ENCODE results near the gene EEF1AKMT4.

DNA sequence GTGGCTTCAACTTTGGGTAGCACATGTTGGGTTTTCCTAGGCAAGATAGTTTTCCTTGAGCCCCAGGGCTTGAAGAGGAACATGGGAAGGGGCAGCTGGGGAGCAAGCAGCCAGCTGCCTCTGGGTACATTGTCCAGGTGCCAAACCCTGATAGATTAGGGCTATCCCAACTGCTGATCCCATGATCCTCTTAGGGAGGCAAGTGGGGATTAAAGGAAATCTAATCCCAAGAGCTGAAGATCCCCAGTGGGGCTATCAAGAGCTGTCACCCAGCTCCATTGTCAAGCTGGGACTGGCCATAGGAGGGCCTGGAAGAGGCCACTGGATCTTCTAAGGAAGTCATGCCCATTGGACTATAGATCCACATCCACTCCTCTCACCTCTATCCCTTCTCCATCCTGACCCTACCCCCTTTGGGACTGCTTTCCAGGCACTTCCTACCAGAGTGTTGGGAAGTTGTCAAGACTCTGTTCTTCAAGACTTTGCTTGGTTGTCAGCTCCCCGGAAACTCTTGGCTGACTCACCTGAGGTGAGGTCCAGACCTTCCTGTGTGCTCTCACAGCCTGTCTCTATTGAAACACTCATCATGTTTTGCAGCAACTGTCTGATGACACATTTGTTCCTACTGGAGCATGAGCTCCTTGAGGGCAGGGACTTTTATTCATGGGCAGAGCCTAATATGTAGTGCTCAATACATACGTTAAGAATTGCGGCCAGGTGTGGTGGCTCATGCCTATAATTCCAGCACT lies 6.0 kb downstream of the EEF1AKMT4 start:
- TF ChIP-seq, protein P1, sequence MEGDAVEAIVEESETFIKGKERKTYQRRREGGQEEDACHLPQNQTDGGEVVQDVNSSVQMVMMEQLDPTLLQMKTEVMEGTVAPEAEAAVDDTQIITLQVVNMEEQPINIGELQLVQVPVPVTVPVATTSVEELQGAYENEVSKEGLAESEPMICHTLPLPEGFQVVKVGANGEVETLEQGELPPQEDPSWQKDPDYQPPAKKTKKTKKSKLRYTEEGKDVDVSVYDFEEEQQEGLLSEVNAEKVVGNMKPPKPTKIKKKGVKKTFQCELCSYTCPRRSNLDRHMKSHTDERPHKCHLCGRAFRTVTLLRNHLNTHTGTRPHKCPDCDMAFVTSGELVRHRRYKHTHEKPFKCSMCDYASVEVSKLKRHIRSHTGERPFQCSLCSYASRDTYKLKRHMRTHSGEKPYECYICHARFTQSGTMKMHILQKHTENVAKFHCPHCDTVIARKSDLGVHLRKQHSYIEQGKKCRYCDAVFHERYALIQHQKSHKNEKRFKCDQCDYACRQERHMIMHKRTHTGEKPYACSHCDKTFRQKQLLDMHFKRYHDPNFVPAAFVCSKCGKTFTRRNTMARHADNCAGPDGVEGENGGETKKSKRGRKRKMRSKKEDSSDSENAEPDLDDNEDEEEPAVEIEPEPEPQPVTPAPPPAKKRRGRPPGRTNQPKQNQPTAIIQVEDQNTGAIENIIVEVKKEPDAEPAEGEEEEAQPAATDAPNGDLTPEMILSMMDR (IDR thresholded peaks at IDR 0.05; ENCODE audit: insufficient read depth, low read depth, low read length) = no peak
- TF ChIP-seq EZH2 (IDR thresholded peaks at IDR 0.05; ENCODE audit: insufficient read depth, low read length) = no peak

Measured in astrocyte (in vitro differentiated cells and primary cell).